HG03060 (cell line): ENCODE data around the gene GLB1L3.
"Not testable (repeated sequence)": the region's sequence is repeated elsewhere in the genome, so short reads cannot be mapped to it uniquely, and the experiment has no call there.

Source experiments
- ATAC-seq: cut with Tn5 transposase; IDR thresholded peaks from one replicate; pipeline ENCODE4 v1.9.1; 2021; ENCODE audit warnings: low read depth, moderate number of reproducible peaks; ENCODE audit not compliant: unreplicated experiment

The GLB1L3 gene

GRCh38 chr11:134341805-134342571, 65.8 kb downstream of the GLB1L3 start:
- ATAC-seq, result no peak

GRCh38 chr11:134342572-134343340, 66.6 kb downstream of the GLB1L3 start:
- ATAC-seq, result no peak

GRCh38 chr11:134343646-134344045, 67.5 kb downstream of the GLB1L3 start:
- ATAC-seq, result no peak

- ATAC-seq, result not testable (repeated sequence)
Observed at GRCh38 chr11:134344497-134345236, 68.5 kb downstream of the GLB1L3 start.

- ATAC-seq, result no peak
Observed at GRCh38 chr11:134345237-134345550, 69.0 kb downstream of the GLB1L3 start.

GRCh38 chr11:134346101-134346975, 70.2 kb downstream of the GLB1L3 start:
- ATAC-seq, result no peak

GRCh38 chr11:134346976-134347350, 70.8 kb downstream of the GLB1L3 start:
- ATAC-seq, result no peak

GRCh38 chr11:134347441-134347840, 71.3 kb downstream of the GLB1L3 start:
- no peak for ATAC-seq

GRCh38 chr11:134349109-134349801, 73.1 kb downstream of the GLB1L3 start:
- ATAC-seq, result peak; percentile 49

- no peak for ATAC-seq
Observed at GRCh38 chr11:134349802-134350355, 73.7 kb downstream of the GLB1L3 start.

- ATAC-seq, result peak; percentile 71
Observed at GRCh38 chr11:134350381-134350780, 74.2 kb downstream of the GLB1L3 start.

GRCh38 chr11:134352111-134352510, 75.9 kb downstream of the GLB1L3 start:
- no peak for ATAC-seq

- ATAC-seq, result no peak
Observed at GRCh38 chr11:134355136-134355535, 79.0 kb downstream of the GLB1L3 start.

- ATAC-seq, result no peak
Observed at GRCh38 chr11:134355656-134356055, 79.5 kb downstream of the GLB1L3 start.

- ATAC-seq, result no peak
Observed at GRCh38 chr11:134356656-134357544, 80.7 kb downstream of the GLB1L3 start.

- no peak for ATAC-seq
Observed at GRCh38 chr11:134357545-134357839, 81.3 kb downstream of the GLB1L3 start.

GRCh38 chr11:134358165-134358855, 82.1 kb downstream of the GLB1L3 start:
- no peak for ATAC-seq

GRCh38 chr11:134358856-134359490, 82.8 kb downstream of the GLB1L3 start:
- ATAC-seq, result no peak
